GM21367 (cell line): ENCODE measurements around the gene ANKRD62.
"Not testable (repeated sequence)": the region's sequence is repeated elsewhere in the genome, so short reads cannot be mapped to it uniquely, and the experiment has no call there.

Source experiments
- ATAC-seq: cut with Tn5 transposase; IDR thresholded peaks from one replicate; pipeline ENCODE4 v1.9.1; 2021; ENCODE audit not compliant: unreplicated experiment

Gene ANKRD62

DNA sequence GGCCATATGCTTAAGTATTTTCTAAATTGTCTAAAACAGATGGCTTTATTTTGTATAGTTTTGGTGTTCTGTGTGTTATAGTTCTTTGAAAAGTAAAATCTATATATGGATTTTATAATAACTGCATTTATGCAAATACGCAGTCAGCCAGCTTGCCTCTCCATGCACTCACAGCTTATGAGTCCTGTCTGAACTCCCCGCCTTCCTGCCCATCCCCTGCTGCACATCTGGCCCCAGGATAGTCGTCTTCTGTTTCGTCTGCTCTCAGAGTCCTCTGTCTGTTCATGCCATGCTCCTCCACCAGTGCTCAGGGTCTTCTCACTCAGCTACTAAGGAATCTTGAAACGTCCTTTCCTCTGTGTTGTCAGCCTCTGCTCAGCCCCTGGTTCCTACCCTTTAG lies 28.2 kb upstream of the ANKRD62 start:
- no peak for ATAC-seq

DNA sequence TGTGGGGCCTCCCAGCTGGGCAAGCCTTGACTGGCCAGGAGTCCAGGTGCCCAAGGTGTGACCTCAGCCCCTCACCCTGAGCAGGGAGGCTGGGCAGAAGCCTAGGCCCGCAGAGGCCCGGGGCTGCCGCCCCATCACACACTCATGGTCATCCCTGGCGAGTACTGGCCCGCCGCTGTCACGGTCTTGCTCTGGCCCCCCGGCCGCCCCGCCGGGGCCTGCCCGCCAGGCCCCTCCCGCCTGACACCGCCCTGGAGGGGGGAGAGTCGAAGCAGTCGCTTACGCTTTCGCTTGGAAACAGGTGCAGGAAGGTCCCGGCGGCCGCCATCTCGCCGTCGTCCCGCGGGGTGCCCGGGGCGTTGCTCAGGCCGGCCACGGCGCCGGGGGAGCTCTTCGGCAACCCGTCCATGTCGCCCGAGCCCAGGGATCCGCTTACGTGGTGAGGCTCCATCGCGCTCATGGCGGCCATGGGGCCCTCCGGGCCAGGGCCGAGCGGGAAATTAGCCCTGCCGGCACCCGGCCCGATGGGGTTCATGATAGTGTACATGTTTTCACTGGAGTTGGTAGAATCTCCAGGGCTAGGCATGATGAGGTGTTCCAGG lies 26.6 kb upstream of the ANKRD62 start:
- ATAC-seq, result no peak

DNA sequence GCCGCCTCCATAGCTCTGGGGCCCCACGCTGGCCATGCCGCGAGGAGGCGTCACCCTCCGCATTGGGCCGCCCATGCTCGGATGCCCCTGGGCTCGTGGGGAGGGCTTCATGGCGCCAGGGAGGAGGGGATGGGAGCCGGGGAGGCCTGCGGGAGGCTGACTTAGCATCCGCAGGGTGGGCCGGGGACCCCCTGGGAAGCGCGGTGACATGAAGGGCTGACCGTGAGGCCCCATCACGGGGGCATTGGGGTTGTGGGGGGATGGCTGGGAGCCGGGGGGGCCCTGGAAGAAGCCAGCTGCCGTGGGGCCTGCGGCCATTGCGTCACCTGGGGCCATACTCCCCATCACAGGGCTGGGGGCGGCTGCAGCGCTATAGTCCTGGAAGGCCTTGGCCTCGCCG lies 26.0 kb upstream of the ANKRD62 start:
- no peak for ATAC-seq

DNA sequence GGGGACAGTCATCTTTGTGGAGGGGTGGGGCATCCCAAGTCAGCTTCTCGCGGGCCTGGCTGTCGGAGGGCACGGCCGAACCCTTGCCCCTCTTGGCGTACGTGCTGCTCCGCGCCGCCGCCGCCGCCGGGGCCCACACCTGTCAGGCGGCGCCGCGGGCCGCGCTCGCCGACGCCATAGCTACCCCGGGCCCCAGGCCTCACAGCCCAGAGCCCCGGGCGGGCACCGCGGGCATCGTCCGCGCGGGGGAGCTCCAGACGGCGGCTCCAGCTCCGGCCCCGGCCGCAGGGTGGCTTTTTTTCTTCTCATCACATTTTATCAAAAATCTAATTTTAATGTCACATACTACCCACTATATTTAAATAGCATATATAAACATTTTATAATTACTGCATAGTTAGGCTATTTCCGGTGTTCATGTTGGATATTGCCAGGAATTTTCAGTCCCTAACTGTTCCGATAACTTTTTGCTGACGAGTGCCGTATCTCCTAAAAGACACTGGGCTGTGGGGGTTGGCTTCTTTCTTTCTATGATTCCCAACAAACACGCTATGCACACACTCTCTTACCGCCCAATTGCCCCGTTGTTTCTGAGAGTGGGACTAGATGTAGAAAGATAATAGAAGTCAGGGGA lies 25.2 kb upstream of the ANKRD62 start:
- ATAC-seq, result not testable (repeated sequence)

DNA sequence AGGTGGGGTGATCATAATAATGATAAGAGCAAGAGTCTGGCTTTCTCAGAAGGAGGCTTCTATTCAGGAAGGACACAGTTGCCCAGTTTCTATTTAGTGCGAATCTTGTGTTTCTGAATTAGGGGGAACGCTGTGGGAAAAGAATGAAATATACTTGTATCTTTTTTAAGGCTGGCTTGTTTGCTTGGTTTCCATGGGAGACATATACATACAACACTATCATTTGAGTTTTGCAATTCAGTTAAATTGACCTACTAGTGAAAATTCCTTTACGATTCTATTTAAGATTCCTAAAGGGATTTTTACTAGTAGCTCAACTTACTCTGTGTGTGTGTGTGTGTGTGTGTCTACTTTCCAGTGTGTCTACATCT lies 24.7 kb upstream of the ANKRD62 start:
- no peak for ATAC-seq

DNA sequence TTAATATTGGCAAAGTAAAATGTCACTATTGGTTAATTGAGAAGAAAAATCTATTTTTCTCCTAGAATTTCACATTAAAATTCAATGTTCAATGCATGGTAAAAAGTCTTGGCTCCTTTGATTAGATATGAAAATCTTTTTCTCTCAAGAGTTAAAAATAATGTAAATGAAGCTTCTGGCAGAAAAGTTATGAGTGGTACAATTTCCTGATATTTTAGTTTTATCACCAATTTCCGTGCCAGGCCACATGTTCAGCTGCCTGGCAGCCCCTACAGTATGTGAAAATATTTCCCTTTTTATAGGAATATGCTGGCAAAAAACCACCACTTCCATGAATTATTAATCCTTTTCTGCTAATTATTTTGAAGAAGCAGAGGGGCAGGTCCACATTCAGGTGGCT lies 22.6 kb upstream of the ANKRD62 start:
- ATAC-seq, result not testable (repeated sequence)

DNA sequence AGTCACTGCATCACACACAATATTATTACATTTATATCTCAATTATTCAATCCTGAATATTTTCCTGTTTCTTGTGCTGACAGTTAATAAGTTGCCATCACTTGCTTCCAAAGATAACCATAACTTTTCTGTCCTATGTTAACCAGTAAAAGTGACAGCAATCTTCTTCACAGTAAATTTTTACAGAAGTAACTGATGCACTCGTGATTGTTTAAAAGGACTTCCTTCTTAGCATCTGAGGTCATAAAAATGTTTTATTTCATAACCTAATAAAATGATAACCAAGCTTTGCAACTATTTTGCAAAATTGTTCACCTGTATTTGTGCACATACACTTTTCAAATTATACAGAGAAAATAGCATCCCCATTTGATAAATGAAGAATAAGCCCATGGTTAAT lies 20.6 kb upstream of the ANKRD62 start:
- no peak for ATAC-seq

DNA sequence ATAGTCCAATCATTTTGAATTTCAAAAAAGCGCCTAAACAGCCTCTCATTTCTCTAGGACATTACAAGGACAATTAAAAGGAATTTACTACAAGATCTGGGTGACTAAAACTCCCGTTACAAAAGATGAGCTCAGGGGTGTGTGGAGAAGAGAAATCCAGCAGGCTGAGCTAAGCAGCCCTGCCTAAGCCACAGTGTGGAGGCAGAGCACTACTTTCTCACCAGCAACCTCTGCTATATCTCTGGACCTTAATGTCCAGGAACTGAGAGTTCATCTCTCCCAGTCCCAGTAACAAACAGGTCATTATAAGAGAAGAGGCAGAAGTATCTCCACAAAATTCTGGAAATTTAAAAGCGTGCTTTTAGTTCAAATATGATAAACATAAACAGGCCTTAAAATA lies 18.9 kb upstream of the ANKRD62 start:
- ATAC-seq, result no peak

DNA sequence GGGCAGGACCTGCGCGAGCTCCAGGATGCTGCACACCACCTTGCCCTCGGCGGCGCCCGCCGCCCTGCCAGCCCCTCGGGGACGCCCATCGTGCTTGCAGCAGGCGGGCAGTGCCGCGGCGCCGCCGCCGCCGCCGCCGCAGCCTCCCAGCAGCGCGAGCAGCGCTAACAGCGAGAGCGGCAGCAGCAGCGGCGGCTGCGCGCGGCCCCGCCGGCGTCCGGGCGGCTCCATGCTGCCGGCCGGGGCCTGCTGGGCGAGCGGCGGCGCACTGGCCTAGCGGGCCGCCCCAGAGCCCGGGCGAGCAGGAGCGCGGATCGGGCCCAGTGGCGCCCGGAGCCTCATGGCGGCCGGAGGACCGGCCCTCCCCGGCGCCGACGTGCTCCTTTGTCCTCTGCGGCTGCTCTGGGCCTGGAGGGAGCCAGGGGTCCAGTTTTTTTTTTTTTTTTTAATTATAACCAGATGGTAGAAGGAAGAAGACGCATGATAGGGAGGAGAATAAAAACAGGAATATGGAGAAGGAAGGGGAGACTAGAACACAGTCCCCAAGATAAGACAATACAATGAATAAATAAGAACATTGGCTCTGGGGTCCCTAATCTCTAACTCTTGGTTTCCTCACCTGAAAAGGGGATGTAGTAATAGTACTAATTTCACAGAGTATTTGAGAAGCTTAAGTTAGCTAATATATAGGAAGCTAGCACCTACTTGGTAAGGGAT lies 17.1 kb upstream of the ANKRD62 start:
- no peak for ATAC-seq

DNA sequence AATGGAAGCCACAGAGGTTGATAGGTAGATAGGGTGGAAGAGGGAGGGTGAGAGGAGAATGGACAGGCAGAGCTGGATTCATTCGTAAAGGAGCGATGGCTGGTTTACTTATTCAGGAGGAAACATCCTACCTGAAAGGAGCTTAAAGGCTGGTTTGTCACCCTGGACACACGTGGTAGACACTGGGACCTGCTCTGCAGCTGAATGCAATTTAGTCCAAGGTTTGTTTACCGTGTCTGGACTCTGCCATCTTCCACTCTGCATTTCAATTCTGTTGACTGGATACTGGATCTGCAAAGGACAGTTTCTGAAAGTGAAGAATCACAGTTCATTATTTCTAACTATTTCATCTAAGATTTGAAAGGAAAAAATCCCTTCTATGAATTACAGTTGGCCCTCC lies 15.6 kb upstream of the ANKRD62 start:
- not testable (repeated sequence) for ATAC-seq

DNA sequence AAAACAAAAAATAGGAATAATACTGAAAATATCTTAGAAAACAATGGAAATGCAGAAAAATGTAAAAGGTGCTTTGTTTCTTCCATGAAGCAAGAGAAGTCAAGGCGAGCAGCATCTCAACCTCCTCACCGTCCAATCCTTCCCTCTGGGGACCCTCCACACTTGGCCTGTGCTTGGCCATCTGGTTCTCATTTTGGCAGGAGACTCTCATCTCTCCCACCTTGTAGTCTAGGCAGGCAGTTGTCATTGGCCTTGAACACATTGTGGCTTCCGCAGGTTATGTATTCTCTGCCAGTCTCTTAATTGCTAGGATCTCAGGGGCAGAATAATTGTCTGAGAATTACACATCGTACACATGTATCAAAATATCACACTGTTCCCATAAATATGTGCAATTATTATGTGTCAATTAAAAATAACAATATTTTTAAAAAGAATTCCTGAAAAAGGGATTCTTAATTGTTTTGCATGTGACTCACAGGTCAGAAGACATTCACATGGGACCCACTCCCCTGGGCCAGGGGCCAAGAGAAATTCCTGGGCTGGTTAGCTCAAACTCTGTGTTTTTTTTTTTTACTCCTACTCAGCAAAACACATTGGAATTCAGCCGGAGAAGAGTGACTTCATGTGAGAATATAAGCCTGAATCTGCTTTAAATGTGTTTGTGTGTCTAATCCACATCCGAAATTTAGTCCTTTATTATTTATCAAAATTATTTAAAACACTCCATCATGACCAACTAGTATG lies 14.0 kb upstream of the ANKRD62 start:
- ATAC-seq, result no peak

DNA sequence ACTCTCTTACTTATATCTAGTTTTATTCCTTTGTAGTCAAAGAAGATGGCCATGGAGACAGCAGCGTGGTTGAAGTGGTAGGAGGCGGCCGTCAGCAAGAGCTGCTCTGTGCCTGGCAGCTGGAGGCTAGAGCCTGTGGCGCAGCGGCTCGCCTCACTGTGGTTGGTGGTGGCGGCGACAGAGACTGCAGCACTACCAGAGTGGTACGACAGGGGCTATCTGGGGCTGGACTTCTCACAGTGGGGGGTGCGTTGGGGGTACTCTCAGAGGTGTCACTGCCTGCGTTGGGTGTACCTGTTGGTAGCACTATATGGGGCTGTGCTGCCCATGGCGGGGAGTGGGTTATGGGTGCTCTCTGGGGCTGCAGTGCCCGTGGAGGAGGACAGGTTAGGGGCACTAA lies 8.5 kb upstream of the ANKRD62 start:
- no peak for ATAC-seq

DNA sequence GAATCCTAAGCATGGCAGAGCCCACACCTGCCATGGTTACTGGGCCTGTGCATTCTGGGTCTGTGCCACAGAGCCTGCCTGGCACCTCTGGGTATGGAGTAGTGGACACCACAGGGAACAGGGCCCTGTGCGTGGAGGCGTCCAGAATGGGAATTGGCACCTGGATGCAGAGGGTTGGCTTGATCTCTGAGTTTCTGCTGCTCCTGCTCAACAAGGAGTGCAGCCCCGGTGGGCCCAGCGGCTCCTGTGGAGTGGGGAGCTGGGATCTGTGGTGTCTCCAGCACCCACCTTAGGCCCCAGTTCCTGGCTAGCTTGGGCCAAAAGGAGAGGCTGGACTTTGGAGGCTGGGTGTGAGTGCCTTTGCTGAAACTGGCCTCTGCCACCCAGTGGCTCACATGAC lies 7.9 kb upstream of the ANKRD62 start:
- ATAC-seq, result no peak

DNA sequence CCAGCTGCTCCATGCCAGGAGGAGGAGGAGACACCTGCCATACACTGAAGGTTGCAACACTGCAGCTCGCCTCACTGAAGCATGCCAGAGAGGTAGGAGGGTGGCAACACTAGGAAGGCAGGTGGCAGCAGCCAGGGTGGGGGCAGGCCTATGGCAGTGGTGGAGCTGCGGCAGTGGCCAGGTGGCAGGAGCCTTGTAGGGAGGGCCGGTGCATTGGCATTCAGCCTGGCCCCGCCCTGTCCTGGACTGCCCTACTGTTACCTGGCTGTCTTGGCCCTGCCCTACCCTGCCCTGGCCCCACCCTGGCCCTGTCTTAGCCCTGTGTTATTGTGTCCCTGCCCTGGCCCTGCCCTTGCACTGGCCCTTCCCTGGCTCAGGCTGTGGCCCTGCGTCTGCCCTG lies 7.4 kb upstream of the ANKRD62 start:
- ATAC-seq, result no peak

DNA sequence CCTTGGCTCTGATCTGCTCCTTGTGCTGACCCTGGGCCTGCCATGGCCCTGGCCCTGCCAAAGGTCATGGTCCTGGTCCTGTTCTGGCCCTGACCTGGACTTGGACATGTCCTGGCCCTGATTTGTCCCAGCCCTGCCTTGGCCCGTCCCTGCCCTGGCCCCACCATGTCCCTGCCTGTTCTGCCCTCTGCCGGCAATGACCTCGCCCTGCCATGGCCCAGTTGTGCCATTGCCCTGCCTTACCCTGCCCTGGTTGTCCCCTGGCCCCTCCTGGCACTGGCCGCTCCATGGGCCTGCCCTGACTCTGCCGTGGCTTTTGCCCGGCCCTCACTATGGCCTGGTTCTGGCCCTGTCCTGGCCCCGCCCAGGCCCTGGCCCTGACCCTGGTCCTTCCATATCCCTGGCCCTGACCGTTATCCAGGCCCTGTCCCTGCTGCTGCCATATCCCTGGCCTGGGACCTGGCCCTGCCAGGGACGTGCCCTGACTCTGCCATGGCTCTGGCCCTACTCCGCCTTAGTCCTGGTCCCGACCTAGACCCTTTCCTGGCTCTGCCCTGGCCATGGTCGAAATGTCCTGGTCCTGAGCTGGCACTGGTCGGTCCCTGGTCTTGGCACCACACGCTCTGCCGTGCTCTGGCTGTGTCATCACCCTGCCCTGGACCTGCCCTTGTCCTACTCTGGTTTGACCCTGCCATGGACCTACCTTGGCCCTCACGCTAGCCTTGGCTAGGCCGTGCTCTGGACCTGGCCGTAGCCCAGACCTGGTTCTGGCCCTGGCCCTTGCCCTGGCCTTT lies 6.8 kb upstream of the ANKRD62 start:
- no peak for ATAC-seq

DNA sequence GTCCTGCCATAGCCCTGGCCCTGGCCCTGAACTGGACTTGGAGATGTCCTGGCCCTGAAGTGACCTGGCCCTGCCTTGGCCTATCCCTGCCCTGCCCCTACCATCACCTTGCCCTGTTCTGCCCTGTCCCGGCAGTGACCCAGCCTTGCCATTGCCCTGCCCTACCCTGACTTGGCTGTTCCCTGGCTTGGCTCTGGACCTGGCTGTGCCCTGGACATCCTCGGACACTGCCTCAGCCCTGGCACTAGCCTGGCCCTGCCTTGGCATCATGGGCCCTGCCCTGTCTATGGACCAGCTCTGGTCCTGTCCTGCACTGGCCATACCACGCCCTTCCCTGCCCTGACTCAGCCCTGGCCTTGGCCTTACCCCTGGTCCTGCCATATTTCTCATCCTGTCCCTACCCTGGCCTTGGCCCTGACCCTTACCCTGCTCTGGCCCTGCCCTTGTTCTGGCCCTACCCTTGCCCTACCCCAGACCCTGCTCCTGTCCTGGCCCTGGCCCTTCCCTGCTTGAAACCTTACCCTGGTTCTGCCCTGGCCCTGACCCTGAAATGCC lies 6.1 kb upstream of the ANKRD62 start:
- no peak for ATAC-seq

DNA sequence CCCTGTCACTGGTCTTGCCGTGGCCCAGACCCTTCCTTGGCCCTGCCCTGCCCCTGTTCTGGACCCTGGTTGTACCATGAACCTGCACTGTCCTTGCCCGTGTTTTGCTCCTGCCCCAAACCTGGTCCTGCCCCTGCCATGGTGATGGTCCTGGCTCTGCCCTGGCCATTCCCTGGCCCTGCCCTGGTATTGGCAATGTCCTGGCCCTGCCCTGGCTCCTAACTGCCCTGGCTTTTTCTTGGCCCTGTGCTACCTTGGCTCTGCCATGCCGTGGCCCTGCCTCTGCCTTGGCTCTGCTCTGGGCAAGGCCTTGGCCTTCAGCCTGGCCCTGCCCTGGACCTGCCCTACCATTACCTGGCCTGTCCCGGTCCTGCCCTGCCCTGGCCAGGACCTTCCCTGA lies 5.5 kb upstream of the ANKRD62 start:
- ATAC-seq, result no peak

DNA sequence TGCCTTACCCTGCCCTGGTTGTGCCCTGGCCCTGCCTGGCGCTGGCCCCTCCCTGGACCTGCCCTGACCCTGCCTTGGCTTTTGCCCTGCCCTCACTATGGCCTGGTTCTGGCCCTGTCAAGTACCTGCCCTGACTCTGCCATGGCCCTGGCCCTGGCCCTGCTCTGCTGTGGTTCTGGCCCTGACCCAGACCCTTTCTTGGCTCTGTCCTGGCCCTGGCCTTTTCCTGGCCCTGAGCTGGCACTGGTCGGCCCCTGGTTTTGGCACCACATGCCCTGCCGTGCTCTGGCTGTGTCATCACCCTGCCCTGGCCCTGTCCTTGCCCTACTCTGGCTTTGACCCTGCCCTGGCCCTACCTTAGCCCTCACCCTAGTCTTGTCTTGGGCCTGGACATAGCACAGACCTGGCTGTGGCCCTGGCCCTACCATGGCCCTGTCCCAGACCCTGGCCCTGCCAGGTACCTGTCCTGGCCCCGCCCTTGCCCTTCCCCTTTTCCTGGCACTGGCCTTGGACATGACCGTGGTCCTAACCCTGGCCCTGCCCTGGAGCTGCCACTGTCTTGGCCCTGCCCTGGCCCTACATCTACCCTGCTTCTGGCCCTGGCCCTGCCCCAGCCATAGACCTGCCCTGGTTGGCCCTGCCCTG lies 4.8 kb upstream of the ANKRD62 start:
- no peak for ATAC-seq

DNA sequence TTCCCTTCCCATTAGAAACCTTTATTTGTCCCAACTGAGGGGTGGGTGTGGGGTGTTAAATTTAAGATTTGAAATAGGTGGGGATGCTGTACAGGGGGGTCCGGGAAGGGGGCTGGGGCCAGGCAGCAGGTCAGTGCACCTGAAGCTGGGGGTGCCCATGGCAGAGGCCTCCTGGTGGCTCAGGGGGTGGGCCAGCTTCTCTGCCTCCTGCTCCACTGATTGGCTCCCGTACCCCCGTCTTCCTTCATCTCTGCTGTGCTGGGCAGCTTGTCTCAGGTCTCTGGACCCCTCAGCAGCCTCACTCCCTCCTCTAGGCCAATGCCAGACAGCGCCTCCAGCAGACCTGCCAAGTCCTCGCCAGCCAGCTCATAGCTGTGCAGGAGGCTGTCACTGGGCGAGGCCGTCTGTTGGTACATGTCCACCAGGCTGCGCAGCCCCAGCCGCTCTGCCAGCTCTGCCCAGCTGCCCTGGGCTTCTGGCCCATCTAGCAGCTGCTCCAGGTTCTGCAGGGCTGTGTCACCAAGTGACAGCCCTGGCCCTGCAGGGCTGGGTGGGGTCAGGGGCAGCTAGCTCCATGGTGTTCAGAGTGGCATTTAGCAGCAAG lies 2.0 kb upstream of the ANKRD62 start:
- no peak for ATAC-seq
